Midbrain (tissue), 1 donor: ENCODE measurements around the gene CCDC43.
"Not testable (repeated sequence)": the region's sequence is repeated elsewhere in the genome, so short reads cannot be mapped to it uniquely, and the experiment has no call there.

Experiments used
- DNase-seq: peaks from one replicate; lab custom pipeline; 2025; lab: John Stamatoyannopoulos, UW

Gene CCDC43

DNA sequence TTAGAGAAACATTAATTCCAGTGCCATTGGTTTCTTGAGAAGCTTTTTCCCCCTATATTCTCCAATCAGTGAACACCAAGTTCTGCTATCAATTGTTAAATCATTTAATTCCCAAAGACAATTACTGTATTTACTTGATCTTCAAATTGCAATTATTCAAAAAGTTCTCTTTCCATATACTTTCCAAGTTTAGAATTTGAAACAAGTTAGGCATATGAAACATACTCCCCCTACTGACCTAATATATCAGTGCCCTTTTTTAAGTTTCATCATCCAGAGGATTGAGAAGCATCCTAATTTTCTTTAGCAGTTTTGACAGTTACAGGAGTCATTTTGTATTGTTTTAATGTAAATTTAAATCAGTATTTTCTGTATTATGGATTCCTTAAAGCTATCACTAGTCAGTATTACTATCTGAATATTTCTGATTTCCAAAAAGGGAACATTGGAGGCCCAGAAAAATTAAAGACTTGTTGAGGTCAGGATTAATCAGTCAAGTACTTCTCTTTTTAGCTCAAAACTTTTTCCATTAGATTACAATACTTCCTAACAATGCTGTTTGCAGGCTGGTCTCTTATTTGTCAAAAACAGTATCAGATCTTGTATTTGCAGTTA lies 17.0 kb downstream of the CCDC43 start:
- no peak for DNase-seq

DNA sequence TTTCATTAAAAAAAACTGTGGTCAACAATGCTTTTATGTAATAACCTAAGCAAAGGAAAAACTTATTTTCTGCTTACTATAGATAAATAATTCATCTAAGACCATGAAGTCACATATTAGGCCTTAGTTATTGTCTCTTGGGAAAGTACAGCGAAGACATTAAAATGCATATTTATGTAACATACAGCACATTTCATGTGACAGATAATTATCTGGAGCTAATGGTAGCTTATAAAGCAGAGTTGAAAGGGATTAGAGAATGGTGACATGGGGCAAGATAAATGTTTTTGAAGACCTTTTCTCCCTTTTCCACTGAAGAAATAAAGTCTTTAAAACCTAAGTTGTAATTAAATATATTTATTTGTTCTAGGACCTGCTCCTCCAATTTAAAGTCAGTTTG lies 23.6 kb downstream of the CCDC43 start:
- DNase-seq = no peak

DNA sequence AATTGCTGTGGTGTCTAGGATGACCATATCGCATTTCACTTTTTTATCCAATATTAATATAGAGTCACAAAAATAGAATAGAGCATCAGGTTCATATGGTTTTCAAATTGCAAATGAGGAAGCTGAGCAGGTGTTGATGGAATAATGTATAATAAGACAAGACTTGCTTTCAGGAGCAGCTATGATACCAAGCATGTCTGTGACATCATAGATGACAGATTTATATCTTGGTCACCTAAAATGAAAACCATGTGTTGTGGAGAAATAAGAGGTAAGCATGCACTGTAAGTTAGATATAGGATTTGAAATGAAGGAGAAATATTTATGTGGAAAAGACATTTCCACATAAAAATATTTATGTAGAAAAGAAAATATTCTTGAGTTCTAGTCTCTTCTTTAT lies 24.7 kb downstream of the CCDC43 start:
- no peak for DNase-seq

DNA sequence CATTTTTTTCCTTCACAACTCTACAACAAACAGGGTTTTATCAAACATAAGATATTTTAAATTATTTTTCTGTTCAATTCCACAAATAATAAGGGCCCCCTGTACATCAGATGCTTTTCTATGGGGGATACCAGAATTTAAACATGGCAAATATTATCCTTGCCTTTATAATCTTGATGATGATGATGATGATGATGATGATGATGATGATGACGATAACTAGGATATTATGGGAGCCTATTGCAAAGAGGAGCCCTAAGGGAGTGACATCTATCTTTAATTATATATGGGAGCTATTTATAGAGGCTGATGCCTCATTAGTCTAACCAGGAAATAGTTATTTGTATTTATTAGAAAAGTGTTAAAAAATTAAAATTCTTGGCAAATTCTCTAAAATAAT lies 26.5 kb downstream of the CCDC43 start:
- DNase-seq = no peak

DNA sequence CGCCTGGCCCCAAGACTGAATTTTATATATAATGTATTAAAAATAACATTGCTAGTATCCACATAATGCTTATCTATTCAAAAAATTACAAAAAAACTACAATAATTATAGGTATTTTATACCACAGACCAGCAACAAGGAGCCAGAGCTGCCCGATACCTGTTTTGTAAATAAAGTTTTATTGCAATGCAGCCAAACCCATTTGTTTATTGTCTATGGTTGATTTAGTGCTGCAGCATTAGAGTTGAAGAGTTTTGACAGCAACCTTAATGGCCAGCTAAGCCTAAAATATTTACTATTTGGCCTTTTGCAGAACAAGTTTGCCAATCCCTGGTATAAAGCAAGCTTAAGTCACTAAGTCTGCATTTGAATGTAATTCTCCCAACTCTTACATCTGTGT lies 27.7 kb downstream of the CCDC43 start:
- no peak for DNase-seq

DNA sequence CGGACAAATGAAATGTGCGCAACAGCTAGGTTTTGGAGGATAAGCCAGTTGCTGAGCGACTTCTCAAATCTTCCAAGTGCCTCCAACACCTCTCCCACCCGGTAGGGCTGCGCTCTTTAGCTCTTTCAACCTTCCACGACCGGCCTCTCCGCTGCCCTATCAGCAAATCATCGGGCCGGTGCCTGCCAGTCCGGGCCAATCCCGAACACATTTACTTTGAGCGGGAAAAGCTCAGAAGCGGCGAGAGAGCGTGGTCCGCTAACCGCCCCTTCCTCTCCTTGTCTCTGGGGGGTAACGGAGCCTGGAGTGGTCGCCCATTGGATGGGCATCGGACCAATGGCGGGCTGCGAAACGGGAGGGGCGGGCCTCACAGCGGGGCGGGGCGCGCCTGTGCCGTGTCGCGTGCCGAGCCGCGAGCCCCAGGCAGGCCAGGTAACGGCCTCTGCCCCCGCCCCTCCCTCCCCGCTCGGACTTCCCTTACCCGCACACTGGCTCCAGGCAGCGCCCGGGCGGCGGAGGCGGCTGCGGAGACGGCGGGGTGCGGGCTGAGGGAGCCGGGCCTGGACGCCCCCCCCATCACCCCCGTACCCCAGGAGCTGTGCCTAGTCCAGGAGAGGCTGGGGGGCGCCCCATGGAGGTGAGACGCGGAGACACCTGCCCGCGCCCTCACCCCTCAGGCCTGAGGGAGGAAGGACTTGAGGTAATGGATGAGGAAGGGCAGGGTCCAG lies 33.4 kb downstream of the CCDC43 start, which contains the start of gene MEIOC:
Gene MEIOC, plus strand, starts transcription at position 486 of the 728 bp plus-strand sequence. Its CDS starts 146 bp downstream, at position 632.
- no peak for DNase-seq

DNA sequence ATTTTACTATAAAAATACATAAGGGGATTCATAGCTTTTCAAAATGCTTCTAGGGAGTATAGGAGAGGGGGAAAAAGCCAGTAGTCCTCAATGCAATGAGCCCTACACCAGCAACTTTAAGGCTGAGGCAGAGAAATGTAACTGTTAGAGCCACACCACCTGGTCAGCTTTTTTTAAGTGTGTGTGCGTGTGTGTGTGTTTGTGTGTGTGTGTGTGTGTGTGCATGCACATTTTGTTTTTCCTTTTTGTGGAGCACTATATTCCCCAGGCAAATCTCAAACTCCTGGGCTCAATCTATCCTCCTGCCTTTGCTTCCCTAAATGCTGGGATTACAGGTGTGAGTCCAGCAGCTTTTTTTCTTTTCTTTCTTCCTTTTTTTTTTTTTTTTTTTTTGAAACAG lies 35.6 kb downstream of the CCDC43 start:
- DNase-seq = no peak

DNA sequence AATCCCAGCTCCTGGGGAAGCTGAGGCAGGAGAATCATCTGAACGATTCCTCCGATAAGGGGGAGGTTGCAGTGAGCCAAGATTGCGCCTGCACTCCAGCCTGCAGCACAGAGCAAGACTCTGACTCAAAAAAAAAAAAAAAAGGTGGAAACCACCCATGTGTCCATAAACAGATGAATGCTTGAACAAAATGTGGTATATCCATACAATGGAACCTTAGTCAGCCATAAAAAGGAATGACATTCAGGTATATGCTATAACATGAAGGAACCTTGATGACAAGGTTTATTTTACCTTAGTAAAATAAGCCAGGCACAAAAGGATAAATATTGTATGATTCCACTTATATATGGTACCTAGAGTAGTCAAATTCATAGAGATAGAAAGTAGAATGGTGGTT lies 36.2 kb downstream of the CCDC43 start:
- no peak for DNase-seq

DNA sequence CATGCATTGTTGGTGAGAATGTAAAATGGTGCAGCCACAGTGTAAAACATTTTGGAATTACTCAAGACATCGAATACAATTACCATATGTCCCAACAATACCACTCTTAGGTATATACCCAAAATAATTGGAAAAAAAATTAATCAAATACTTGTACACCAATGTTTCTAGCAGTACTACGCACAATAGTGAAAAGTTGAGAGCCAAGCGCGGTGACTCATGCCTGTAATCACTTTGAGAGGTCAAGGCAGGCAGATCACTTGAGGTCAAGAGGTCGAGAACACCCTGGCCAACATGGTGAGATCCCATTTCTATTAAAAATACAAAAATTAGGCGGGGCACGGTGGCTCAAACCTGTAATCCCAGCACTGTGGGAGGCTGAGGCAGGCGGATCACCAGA lies 36.8 kb downstream of the CCDC43 start:
- no peak for DNase-seq

DNA sequence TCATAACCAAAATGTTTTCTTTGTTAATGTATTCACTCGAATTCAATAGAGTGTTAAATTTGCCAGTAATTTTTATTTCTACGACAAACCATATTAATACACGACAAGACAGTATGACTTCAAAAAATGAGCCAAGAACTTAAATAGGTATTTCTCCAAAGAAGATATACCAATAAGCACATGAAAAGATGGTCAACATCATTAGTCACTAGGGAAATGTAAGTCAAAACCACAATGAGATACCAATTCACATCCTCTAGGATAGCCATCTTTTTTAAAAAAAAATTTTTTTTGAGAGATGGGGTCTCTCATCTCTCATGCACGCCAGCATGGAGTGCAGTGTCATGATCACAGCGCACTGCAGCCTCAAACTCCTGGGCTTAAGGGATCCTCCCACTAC lies 38.3 kb downstream of the CCDC43 start:
- DNase-seq = no peak

DNA sequence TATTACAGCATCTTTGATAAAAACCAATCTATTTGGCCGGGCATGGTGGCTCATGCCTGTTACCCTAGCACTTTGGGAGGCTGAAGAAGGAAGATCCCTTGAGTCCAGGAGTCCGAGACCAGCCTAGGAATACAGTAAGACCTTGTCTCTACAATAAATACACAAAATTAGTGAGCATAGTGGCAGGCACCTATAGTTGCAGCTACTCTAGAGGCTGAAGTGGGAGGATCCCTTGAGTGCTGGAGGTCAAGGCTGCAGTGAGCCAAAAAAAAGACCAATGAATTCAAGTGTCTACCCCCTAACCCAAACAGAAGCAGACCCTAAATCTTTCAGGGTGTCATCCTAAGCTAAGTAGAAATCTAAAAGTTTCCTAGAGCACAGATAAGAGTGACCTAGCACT lies 40.6 kb downstream of the CCDC43 start:
- no peak for DNase-seq

DNA sequence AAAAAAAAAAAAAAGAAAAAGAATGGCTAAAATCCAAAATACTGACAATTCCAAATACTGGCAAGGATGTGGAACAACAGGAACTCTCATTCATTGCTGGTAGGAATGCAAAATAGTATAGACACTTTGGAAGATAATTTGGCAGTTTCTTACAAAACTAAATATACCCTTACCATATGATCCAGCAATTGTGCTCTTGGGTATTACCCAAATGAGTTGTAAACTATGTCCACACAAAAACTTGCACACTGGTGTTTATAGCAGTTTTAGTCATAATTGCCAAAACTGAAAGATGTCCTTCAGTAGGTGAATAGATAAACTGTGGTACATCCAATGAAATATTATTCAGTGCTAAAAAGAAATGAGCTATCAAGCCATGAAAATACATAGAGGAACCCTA lies 41.8 kb downstream of the CCDC43 start:
- no peak for DNase-seq

DNA sequence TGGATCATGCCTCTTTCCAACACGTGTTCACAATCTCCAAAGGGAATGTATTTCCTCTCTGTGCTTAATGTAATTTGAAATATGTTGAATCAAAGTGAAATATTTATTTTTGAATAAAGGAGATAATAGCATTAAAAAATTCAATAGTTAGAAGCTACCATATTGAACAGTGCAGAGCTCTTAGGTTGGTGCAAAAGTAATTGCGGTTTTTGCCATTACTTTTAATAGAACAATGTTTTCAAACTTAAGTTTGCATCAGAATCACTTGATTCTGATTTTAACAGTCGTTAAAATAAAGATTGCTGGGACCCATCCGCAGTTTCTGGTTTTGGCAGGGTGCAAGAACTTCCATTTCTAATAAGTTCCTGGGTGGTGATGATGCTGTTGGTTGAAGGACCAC lies 43.3 kb downstream of the CCDC43 start:
- no peak for DNase-seq

DNA sequence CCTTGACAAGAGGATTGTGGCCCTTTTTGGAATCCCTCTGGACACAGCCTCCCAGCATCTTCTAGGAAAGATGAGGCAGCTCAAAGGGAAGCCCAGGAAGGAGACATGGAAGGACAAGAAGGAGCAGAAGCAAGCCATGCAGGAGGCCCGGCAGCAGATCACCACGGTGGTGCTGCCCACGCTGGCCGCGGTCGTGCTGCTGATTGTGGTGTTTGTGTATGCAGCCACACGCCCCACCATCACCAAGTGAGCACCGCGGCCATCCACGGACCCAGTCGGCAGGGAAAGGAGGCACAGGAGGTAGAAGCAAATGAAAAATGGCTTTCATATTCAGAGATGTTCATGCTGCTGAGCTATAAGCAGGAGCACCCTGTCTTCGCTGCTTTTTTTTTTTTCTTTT lies 44.2 kb downstream of the CCDC43 start:
- no peak for DNase-seq

DNA sequence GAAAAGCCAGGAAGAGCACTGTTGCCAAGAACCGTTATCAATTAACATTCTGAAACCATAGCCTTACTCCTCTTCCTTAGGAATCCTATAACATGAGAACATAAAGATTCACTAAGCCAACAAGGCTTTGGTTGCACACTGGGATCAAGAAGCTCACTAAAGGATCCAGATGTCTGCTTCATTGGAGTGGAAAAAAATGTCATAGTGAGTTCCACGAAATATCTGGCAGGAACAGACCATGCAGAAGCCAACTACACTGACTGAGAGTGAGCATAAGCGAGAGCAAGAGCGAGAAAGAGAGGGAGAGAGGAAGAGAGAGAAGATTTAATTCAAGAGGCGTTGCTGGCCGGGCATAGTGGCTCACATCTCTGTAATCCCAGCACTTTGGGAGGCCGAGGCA lies 46.7 kb downstream of the CCDC43 start:
- no peak for DNase-seq

DNA sequence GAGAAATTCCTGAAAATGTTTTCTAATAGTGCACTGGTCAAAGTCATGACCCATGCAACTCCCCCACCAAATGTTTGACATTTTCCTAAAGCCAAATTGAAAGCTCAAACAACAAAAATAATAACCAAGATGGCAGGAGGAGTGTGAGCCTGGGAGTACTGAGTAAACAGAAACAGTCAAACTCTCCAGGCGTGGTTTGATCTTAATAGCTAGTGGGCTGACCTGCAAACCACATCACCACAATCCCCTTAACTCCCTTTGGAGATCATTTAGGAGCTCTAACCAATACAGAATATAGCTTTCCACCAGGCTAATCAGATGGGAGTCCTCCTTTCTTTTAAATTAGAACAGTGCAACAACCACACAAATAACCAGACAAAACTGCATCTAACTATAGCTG lies 52.5 kb downstream of the CCDC43 start:
- no peak for DNase-seq

DNA sequence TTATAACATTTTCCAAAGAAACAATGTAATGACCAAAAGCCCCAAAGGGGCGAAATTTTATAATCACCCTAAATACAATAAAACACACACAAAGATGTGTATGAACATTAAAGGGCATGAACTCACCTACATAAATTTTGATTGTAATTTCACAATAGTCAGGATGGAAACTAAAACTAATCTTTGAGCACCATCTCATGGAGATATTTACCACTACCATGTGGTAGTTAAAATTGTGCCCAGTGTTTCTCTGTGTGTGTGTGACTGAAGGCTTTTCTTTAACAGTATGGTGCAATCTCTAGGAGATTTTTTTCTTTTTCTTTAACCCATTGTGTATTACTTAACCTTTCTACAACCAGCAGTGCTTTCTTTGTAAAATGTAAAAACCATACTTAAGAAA lies 53.0 kb downstream of the CCDC43 start:
- peak; percentile 26 for DNase-seq

DNA sequence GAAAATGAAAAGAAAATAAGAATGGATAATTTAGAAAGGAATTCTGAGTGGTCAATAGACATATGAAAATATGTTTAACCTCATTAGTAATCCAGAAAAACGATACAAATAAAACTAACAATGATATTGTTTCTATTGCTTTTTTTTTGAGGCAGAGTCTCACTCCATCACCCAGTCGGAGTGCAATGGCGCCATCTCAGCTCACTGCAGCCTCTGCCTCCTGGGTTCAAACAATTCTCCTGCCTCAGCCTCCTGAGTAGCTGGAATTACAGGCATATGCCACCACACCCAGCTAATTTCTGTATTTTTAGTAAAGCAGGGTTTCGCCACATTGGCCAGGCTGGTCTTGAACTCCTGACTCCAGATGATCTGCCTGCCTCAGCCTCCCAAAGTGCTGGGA lies 55.2 kb downstream of the CCDC43 start:
- DNase-seq = not testable (repeated sequence)

DNA sequence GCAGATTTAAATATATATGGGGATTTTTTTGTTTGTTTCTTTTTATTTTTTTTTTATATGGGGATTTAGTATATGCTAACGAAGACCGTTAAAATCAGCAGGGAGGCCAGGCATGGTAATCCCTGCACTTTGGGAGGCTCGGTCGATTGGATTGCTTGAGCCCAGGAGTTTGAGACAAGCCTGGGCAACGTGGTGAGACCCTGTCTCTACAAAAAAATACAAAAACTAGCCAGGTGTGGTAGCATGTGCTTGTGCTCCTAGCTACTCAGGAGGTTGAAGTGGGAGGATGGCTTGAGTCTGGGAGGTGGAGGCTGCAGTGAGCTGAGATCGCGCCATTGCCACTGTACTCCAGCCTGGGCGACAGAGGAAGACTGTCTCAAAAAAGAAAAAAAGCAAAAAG lies 55.6 kb downstream of the CCDC43 start:
- no peak for DNase-seq

DNA sequence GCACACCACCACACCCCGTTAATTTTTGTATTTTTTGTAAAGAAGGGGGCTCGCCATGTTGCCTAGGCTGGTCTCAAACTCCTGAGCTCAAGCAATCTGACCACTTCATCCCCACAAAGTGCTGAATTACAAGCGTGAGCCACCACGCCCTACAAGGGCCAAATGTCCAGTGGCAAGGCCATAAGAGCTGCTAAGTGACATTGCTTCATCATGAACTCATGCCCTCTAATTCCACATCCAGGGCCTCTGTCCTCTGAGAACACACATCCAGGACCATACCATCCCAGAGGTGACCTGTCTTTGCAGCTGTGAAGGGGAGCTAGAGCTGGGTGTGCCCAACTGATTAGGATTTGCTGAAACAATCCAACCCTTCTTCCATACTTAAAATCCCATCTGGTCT lies 58.9 kb downstream of the CCDC43 start:
- DNase-seq = no peak

DNA sequence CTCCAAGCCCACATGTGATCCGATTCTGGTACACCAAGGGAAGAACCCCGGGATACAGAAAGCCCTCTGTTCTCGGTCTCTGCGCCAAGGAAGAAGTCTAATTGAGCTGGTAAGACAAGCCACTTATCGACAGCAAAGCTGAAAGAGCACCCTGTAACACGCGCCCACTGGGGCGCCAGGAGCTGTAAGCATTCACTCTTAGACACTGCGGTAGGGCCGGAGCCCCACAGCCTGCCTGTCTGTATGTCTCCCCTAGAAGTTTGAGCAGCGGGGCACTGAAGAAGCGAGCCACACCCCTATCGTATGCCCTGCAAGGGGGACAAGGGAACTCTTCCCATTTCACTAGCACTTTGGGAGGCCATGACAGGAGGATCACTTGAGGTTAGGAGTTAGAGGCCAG lies 60.3 kb downstream of the CCDC43 start:
- no peak for DNase-seq

DNA sequence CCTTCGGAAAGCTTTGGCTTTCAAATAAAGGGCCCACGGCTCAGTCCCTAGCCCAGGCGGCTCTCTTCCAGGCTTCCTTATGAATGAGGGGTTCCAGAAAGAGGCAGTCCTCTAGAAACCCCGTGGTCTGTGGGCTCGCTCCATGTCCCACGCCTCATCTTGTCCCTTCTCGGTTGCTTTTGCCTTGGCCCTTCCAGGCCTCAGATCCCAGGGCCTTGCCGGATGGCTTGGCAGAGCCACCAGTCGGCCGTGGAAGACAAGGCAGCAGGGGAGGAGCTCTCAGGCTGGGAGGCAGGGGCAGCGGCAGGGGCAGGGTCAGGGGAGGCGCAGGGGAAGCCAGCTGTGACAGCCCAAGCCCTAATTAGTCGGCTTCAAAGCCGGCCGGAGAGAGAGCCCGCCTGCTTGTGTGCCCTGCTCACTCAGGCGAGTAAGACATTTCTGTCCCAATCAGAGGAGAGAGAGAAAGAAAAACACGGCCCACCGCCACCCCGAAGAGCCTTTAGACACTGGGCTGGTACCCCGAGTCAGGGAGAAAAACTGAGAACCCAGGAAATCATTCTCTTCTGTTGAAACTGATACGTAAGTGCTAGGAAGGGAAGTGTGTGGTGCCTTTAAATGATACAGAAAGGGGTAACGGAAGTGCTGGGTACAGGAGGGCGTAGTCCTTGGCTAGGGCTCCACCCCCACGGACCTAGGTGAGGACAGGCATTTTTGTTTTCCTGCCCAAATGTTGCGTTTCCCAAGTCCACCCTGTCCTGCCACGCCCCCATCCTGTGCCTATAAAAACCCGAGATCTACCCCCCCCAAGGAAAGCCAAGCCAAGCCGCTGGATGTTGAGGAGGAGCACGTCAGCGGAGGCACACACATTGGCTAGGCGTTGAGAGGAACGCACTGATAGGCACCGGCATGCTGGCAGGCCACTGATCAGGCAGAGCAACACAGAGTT lies 61.1 kb downstream of the CCDC43 start:
- DNase-seq = no peak
